ENCODE data around the gene PPIF.

Gene PPIF

GRCh38 chr10:79400146-79401004 is 53.1 kb downstream of the PPIF start:
- TF ChIP-seq HDGF (IDR thresholded peaks at IDR 0.05; ENCODE audit: borderline replicate concordance) = no peak
- TF ChIP-seq CTBP1 (IDR thresholded peaks at IDR 0.05; ENCODE audit: borderline replicate concordance) = no peak
- TF ChIP-seq SUZ12 (IDR thresholded peaks at IDR 0.05) = no peak
- TF ChIP-seq LEF1 (IDR thresholded peaks at IDR 0.05; ENCODE audit: borderline replicate concordance) = no peak
- no peak for TF ChIP-seq FOXA1 (IDR thresholded peaks at IDR 0.05)
- TF ChIP-seq NFRKB (IDR thresholded peaks at IDR 0.05) = no peak
- TF ChIP-seq PKNOX1 (IDR thresholded peaks at IDR 0.05) = no peak
- no peak for TF ChIP-seq FOXM1 (IDR thresholded peaks at IDR 0.05; ENCODE audit: borderline replicate concordance)
- no peak for TF ChIP-seq BHLHE40 (IDR thresholded peaks at IDR 0.05; ENCODE audit: borderline replicate concordance)
- TF ChIP-seq ARNT (IDR thresholded peaks at IDR 0.05) = no peak
- TF ChIP-seq ZNF384 (IDR thresholded peaks at IDR 0.05) = no peak
- TF ChIP-seq TARDBP (IDR thresholded peaks at IDR 0.05) = no peak
- no peak for TF ChIP-seq SP1 (IDR thresholded peaks at IDR 0.05)
- TF ChIP-seq FOXK2 (IDR thresholded peaks at IDR 0.05) = no peak
- no peak for TF ChIP-seq L3MBTL2 (conservative IDR thresholded peaks at IDR 0.05)
- TF ChIP-seq ELF4 (IDR thresholded peaks at IDR 0.05) = no peak
- peak; percentile 75 for DNase-seq (ENCODE audit: extremely low spot score)
- ChIA-PET CTCF (interaction anchor here (0.8 to 1.6 kb wide), 5 partner anchors 8 to 76 kb away, joined by 3 to 5 read pairs (median 3); no protein-coding TSS in a partner anchor), POLR2A (no interaction called here)

- no peak for DNase-seq (ENCODE audit: extremely low spot score)
- CTCF ChIA-PET = interaction anchor here (1.6 kb wide), 1 partner anchor 27 kb away, joined by 4 read pairs; no protein-coding TSS in a partner anchor
- TF ChIP-seq PKNOX1 (IDR thresholded peaks at IDR 0.05) (peak; percentile 72), TARDBP (IDR thresholded peaks at IDR 0.05) (no peak), LEF1 (IDR thresholded peaks at IDR 0.05; ENCODE audit: borderline replicate concordance) (no peak), HDGF (IDR thresholded peaks at IDR 0.05; ENCODE audit: borderline replicate concordance) (no peak)
- POLR2A ChIA-PET = no interaction called here
Measured at GRCh38 chr10:79401015-79401921, 54.0 kb downstream of the PPIF start.

GRCh38 chr10:79402625-79402946 is 55.3 kb downstream of the PPIF start:
- TF ChIP-seq SP1 (IDR thresholded peaks at IDR 0.05) = no peak
- no peak for DNase-seq (ENCODE audit: extremely low spot score)
- CTCF ChIA-PET = no interaction called here
- POLR2A ChIA-PET = no interaction called here

GRCh38 chr10:79402951-79403350 is 55.7 kb downstream of the PPIF start:
- POLR2A ChIA-PET = no interaction called here
- no peak for DNase-seq (ENCODE audit: extremely low spot score)
- CTCF ChIA-PET = no interaction called here
- TF ChIP-seq SUZ12 (IDR thresholded peaks at IDR 0.05) = no peak
- TF ChIP-seq SP1 (IDR thresholded peaks at IDR 0.05) = no peak
- no peak for TF ChIP-seq BHLHE40 (IDR thresholded peaks at IDR 0.05; ENCODE audit: borderline replicate concordance)
- TF ChIP-seq PKNOX1 (IDR thresholded peaks at IDR 0.05) = no peak
- no peak for TF ChIP-seq L3MBTL2 (conservative IDR thresholded peaks at IDR 0.05)
- no peak for TF ChIP-seq HDGF (IDR thresholded peaks at IDR 0.05; ENCODE audit: borderline replicate concordance)
- no peak for TF ChIP-seq NFRKB (IDR thresholded peaks at IDR 0.05)
- TF ChIP-seq ARNT (IDR thresholded peaks at IDR 0.05) = no peak
- no peak for TF ChIP-seq FOXA1 (IDR thresholded peaks at IDR 0.05)
- TF ChIP-seq FOXK2 (IDR thresholded peaks at IDR 0.05) = no peak
- TF ChIP-seq LEF1 (IDR thresholded peaks at IDR 0.05; ENCODE audit: borderline replicate concordance) = no peak
- no peak for TF ChIP-seq ELF4 (IDR thresholded peaks at IDR 0.05)
- no peak for TF ChIP-seq TARDBP (IDR thresholded peaks at IDR 0.05)
- no peak for TF ChIP-seq ZNF384 (IDR thresholded peaks at IDR 0.05)
- no peak for TF ChIP-seq FOXM1 (IDR thresholded peaks at IDR 0.05; ENCODE audit: borderline replicate concordance)
- no peak for TF ChIP-seq CTBP1 (IDR thresholded peaks at IDR 0.05; ENCODE audit: borderline replicate concordance)

GRCh38 chr10:79403441-79404230 is 56.4 kb downstream of the PPIF start:
- no peak for DNase-seq (ENCODE audit: extremely low spot score)
- CTCF ChIA-PET = interaction anchor here (0.7 kb wide), 1 partner anchor 1194 kb away, joined by 8 read pairs; no protein-coding TSS in a partner anchor
- POLR2A ChIA-PET = no interaction called here
- TF ChIP-seq ELF4 (IDR thresholded peaks at IDR 0.05) (no peak), LEF1 (IDR thresholded peaks at IDR 0.05; ENCODE audit: borderline replicate concordance) (no peak), ARNT (IDR thresholded peaks at IDR 0.05) (no peak), SP1 (IDR thresholded peaks at IDR 0.05) (no peak)
